HG03469 (cell line): ENCODE measurements around the gene CFAP77.

ENCODE experiments used
- ATAC-seq: cut with Tn5 transposase; IDR thresholded peaks from one replicate; pipeline ENCODE4 v1.9.1; 2021; ENCODE audit warnings: mild to moderate bottlenecking, moderate library complexity, moderate number of reproducible peaks; ENCODE audit not compliant: unreplicated experiment

The CFAP77 gene

DNA sequence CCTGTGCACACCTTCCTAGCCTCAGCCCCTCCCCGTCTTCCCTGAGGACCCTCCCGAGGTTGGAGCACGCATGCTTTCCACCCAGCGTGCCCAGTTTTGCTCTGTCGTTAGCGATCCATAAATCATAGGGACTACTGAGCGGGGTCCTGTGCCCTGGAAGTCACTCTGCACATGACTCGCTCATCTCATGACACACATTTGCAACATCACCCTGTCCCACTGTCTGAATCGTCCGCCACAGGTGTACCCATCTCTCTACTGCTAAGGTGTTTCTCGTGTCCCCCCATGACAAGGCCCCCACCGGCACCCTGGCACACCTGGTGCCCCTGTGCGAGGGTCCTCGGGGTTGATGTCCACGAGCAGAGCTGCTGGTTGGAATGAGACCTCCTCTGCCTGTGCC lies 103.4 kb downstream of the CFAP77 start:
- ATAC-seq = no peak

DNA sequence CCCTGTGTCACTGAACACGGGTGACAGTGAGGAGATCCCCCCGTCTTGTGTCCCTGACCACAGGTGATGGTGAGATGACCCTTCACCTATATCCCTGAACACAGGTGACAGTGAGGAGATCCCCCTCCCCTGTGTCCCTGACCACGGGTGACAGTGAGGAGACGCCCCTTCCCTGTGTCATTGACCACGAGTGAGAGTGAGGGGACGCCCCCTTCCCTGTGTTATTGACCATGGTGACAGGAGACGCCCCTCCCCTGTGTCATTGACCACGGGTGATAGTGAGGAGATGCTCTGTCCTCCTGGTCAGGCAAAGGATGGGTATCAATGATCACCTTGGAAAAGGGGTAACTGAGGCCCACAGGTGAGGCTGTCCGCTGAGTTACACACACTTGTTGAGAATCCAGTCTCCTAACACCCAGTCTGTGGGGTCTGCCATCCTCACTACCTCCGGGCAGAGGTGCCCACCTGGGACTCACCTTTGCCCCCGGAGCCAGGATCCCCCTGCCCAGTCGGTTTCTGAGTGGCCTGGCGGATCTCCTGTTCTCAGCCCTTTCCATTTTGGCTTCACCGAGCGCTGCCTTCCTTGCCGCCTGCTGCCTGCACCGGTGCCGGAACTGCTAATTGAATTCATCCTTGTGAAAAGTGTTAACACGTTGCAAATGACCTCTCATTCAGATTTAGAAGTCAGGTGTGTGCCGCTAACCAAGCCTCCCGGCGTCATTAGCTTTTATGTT lies 104.2 kb downstream of the CFAP77 start:
- ATAC-seq = no peak

DNA sequence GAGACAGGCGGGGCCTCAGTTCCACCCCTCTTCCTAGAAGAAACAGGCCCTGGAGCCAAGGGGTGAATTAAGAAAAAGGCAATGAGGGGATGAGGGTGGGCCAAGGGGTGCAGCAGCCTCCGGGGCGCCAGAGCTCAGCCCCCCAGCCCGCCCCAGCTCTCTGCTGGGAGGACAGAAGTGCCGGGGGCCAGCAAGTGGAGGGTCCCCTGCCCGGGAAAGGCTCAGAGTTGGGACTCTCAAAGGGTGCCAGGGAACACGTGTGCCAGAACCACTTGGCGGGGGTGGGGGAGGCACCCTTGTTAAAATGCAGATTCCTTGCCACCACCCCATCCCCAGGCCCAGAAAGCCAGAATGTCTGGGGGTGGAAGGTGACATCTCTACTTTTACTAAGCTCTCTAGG lies 104.8 kb downstream of the CFAP77 start:
- ATAC-seq = no peak

DNA sequence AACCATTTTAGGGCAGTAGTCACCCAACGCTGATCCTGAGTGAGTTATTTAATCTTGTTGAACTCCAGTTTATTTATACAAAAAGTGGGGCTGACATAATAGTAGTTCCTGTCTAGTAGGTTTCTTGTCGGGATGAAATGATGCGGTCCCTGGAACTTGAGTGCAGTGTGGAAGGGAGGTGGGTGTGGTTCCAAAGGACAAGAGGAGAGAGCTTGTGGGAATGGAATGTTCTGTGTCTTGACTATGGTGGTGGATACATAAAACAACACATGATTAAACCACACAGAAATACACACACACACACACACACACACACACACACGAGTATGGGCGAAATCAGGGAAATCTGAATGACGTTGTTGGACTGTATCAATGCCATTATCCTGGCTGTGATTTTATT lies 106.3 kb downstream of the CFAP77 start:
- no peak for ATAC-seq

DNA sequence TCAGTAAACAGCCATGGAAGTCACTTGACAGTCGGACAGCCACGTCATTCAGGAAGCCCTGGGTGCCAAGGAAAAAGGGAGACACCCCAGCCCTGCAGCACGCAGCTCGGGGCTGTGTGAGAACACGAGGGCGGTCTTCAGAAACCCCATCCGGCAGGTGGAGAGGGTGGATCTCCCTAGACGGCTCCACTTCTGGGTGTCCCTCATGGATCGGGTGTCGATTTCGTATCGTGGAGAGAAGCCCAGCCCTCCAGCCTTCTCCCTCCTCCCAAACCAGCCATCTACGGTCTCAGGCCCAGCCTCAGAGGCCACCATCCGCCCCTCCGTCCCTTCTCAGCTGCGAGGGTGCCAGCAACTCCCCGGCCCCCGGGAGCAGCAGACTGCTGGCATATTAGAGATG lies 106.9 kb downstream of the CFAP77 start:
- no peak for ATAC-seq

DNA sequence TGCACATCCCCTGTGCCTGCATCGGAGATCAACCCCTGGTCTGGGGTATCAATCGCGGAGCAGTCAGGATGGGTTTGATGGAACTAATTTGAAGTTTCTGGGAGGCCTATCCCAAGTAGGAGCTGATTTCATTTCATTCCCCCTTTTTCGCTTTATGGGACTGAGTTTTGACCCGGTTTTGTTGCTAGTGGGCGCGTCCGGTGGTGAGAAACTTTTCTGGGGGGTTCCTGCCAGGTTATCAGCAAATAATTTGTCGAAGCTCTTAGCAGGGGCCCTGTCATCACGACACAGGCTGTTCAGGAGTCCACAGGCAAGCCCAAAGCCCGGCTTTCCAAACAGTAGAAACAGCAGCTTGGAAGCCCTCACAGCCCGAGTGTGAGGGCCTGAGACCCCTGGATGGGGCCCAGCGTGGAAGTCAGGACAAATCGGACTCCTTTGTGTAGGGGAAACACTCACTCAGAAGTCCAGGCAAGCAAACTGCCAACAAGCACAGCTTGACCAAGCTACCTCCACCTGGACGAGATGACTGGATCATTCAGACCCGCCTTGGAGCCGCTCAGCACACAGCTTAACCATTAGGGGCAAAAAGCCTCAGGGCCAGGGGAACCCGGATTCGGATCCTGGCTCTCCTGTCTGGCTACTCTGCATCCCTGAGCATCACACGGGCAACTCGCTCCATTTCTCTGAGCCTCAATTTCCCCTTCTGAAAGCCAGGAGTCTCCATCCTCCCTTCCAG lies 108.0 kb downstream of the CFAP77 start:
- ATAC-seq = no peak

DNA sequence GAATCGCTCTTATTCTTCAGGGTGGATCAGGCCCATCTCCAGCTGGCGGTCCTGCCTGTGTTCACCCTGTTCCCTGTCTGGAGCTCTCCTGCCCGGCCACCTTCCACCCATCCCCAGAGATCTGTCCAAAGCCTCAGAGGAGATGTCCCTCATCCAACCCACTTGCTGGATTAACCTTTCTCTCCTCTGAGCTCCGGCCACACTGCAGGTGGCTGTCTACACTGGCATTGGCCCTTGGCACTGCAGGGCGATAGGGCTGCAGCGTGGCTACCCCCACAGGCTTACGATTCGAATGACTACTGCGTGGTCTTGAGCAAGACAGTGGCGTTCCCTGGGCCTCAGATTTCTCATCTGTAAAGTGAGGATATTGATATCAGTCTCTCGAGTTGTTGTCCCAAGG lies 108.6 kb downstream of the CFAP77 start:
- no peak for ATAC-seq

DNA sequence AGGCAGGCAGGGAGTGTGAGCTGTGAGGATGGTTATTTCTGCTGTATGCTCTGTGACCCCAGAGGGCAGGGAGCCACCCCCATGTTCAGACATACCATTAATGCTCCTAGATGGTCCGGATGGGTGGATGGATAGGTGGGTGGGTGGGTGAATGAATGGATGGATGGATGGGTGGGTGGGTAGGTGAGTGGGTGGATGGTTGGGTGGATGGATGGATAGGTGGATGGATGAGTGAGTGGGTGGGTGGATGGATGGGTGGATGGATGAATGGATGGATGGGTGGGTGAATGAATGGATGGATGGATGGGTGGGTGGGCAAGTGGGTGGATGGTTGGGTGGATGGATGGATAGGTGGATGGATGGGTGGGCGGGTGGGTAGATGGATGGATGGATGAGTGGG lies 109.0 kb downstream of the CFAP77 start:
- ATAC-seq = no peak

DNA sequence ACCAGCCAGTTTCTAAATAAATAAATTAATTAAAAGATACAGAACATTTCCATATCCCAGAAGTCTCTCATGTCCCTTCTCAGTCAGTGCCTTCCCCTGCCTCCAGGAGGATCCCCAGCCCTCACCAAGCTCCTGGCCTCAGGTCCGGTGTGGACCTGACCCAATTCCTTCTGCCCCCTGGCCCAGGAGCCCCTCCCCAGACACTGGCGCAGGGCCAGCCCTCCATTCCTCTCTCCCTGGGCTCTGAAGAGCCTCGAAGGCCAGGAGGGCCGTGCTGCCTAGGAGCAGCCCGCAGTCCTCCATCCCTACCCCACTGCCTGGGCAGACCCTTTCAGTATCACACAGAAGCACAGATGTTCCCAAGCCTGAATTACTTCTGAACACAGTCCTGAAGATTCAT lies 110.6 kb downstream of the CFAP77 start:
- ATAC-seq = no peak

DNA sequence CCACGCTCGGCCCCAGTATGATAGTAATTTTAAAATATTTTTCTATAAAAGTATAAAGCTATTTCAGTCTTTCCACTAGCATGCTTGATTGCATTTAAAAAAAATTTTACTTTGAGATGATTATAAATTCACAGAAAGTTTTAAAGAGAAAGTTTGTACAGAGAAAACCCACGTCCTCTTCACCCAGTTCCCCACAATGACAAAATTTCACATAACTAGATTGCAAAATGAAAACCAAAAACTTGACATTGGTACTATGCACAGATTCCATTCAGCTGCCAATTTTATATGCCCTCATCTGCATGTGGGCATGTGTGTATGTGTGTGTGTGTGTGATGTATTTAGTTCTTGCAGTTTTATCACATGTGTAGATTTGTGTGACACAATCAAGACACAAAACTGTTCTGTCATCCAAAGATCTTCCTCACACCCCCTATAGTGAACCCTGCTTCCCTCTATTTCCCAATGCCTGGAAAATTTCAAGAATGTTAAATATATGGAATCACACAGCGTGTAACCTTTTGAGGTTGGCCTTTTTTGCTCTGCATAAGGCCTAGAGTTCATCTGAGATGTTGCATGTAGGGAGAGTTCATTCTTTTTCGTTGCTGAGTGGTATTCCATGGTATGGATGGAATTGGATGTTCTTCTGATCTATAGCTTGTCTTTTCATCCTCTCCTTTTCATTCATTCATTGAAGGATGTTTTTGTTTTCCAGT lies 115.5 kb downstream of the CFAP77 start:
- no peak for ATAC-seq

DNA sequence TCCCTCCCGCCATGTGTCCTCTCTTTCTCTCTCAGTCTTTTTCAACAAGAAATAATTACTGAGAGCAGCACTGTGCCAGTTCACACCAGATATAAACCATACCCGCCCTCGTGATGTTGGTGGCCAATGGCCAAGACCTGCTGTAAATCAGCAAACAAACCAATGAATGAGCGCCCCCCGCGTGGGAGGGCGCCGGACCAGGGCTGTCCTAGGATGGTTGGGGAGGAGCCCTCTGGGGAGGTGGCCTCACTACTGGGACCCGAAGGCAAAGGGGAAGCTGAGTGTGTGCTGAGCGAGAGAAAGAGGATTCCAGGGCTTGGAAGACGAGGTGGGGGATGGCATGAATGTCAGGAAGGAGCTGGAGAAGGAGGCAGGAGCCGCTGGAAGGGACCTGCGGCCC lies 121.2 kb downstream of the CFAP77 start:
- ATAC-seq = no peak

DNA sequence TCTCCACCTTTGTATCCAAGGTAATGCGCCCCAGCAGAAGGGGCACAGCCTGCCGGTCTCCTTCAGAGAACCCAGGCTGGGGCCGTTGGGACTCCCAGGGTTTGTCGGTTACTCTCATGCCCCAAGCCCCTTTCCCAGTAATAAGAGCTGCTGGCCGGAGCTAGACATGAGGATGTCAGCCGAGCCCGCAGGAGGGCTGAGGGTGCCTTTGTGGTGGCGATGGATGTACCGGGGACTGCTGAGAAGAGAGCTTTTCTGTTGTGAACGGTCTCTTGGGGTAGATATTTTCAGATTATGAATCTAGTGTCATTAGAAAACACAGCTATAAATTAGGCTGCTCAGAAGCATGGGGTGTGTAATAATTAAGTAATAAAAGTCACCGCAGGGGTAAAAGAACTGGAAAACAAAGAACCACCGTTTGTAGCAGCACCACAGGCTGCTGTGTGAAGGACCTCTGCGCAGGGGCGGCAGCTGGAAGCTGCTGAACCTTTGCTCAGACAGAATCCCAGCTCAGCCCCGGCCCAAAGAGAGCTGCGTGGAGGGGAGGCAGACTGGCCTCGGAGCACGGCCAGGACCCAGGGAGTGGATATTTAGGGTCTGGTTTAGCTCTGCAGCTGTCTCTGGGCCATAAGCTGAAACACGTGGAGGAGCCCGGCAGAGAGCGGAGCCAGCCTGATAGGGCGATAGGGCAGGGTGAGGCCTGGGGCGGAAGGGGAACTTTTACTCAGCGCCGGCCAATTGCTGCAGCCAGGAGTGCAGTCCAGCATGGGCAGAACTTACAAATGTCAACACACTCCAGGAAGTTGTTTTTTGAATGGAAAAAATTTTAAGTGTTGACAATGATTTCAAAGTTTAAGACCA lies 121.9 kb downstream of the CFAP77 start:
- ATAC-seq = no peak

DNA sequence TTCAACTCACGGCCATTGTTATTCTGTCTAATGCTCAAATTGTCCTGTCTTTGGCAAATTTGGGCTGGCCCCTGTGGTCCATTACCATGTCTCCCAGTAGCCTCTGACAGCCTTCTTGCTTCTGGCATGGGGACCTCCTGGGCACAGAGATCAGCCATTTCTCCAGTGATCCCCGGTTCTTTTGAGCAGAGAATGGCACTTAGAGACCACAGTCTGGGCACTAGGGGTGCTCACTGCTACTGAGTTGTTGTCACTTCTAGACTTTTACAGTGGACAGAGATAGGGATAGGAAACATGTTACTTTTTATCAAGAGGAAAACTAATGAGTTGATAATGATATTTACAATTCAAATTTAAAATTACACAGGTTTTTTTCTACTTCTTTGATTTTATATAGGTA lies 124.8 kb downstream of the CFAP77 start:
- ATAC-seq = no peak

DNA sequence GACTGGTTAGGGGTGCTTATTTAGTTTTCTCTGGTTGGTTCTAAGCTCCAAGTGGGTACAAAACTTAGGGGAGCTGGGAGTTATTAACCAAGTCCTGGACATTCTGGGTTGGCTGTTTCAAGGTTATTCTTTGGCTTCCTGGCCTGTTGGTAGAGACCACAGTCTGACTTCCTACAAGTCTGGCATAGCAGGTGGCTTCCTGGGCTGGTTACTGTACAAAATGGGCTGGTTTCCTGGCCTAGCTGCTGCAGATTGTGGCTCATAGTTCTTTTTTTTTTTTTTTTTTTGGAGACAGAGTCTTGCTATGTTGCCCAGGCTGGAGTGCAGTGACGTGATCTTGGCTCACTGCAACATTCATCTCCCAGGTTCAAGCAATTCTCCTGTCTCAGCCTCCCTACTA lies 126.1 kb downstream of the CFAP77 start:
- no peak for ATAC-seq

DNA sequence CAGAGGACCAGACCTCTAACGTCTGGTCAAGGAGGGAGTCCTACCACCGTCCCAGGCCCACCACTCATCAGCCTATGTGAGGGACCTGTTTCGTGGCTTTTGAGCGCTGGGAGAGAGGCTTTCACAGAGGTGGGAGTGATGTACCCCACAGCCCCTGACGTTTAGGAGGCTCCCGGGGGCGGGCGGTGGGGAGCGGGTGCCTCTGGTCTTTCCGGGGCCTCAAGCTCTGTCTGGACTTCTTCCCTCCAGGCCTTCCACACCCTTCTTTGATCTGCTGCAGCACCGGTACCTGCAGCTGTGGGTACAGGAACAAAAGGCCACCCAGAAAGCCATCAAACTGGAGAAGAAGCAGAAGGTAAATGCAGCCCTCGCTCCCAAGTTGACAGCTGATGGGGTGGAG lies 127.3 kb downstream of the CFAP77 start:
- no peak for ATAC-seq

DNA sequence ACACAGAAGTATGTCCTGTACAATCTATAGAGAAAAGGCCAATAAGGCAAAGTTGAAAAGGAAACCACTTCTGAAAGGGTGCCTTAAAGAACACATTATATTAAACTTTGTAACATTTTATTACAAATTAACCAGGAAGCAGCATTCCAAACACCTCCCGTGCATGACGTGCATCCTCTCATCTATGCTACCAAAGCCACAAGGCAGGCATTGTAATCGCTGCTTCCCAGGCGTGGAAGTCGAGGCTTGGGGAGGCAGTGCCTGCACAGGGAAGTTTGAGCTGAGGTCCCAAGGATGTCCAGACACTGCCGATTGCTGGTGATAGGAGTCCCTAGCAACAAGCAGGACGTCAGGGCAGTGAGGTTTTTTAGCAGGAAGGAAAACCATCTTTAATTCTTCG lies 128.1 kb downstream of the CFAP77 start:
- ATAC-seq = no peak

DNA sequence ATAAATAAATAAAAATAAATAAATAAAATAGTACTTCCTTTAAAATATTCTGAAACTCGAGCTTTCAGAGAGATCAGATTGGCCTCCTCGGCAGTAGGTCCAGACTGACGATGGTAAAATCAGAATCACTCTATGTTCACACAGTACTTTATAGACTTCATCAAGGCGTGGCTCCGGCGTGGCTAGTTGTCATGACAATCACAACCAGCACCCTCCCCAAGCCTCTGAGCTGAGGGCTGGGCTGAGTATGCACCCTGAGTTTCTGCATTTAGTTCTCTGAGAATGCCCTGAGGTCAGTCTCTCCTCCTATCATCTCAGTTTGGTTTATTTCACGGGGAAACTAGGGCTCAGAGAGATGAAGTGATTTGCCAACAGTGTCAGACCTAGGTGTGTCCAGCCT lies 129.1 kb downstream of the CFAP77 start:
- no peak for ATAC-seq

DNA sequence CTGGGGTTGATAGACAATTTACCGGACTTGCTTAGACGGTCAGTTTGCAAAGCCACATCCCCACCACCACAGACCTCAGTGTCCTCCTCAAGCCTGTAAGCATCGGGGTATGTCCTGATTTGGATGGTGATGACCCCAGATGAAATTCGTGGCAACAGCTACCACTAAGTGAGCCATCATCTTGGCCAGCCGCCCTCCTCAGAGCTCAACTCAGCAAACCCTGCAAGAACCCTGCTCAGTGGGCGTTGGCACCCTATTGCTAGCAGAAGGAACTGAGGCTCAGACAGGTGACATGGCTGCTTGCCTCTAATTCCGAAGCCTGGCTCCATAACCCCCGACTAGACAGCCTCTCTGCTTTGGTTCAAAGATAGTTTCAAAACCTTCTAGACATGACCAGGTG lies 131.0 kb downstream of the CFAP77 start:
- ATAC-seq = no peak

DNA sequence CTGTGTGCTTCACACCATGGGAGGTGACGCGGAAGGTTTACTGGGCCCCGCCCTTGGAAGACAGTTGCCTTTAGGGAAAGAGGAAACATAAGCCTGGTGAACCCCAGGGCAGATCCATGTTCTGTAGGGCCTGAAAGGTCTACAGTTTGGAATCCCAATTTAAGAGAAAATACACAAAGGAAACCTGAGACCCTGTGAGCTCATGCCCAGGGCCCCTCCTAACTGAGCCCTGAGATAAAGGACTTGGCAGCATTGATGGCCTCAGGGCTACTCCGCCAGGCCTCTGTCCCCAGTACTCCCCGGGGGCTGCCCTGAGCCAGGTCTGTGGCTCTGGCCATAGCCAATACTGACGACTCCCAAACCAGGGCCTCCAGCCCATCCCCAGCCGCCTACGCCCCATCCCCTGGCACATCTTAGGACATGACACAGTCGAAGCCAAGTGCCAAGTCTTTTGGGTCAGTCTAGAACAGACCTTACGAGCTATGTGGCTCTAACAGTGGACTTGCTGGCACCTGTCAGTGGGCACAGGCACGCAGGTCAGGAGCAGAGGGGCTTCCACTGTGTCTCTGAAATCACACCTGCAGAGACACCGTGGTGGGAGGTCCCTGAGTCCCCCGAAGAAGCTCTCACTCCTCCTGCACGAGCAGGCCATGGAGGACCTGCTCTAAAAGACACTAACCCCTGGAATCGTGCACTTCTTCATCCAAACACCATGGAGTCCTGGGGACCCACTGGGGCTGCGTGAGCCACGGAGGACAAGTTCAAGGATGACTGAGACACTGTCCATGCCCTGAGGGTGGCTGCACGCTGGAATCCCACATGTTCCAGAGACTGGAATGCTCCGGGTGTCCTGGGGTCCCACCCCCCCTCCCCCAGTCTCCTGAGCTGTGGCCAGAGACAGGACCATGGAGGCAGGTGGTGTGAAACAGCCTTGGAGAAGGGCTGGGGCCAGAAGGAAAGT lies 132.1 kb downstream of the CFAP77 start:
- ATAC-seq = no peak

DNA sequence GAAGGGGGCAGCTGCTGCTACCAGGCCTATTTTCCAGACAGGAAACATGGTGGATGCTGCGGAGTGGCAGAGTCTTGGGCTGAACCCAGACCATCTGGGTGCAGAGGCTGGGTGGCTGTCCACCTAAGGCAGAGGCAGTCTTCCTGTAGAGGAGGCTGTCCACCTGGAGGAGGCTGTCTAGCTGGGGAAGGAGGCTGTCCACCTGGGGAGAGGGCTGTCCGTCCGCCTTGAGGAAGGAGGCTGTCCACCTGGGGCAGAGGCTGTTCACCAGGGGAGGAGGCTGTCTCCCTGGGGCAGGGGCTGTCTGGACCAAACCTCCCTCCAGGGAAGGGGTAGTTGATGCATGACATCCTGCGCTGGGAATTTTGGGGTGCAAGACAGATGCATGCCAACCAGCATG lies 133.2 kb downstream of the CFAP77 start:
- no peak for ATAC-seq
